ENCODE measurements around the gene SLC35B2.
A peak's percentile ranks its signal among the peaks of the same experiment; 100 is the strongest.

The SLC35B2 gene, protein sequence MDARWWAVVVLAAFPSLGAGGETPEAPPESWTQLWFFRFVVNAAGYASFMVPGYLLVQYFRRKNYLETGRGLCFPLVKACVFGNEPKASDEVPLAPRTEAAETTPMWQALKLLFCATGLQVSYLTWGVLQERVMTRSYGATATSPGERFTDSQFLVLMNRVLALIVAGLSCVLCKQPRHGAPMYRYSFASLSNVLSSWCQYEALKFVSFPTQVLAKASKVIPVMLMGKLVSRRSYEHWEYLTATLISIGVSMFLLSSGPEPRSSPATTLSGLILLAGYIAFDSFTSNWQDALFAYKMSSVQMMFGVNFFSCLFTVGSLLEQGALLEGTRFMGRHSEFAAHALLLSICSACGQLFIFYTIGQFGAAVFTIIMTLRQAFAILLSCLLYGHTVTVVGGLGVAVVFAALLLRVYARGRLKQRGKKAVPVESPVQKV

DNA sequence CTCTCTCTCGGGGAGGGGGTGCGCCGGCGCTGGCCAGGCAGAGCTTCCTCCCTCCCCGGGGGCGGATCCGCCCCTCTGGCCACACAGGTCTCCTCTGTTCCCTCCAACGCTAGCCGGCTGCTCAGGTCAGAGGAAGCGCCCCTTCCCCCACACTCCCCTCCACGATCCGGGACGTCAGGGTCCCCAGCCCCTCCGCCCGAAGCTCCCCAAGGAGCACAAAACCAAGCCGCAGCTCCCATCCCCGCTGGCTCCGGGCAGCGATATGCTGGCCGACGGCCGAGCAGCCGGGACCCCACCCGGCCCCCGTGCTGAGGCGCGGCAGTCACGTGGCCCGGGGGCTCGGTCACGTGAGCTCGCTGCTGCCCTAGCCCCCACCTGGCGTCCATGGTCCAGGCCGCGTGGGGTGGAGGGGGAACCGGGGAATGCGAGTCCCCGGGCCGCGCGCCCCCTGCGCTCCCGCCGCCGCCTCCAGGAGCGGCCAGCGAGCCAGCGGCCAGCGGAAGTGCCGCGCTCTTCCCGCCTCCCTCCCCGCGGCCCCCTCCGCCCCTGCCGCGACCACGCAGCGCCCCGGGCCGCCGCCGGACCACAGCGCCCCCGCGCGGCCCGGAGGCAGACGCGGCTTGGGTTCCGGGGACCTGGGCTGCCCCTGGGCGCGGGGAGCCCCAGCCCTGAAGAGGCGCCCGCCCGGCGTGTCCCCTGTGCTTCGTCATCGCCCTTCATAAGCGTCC, at the start of gene SLC35B2:
Gene SLC35B2, minus strand, starts transcription at position 504 of the 728 bp plus-strand sequence. Its CDS starts 118 bp downstream, at position 386.
- peak; percentile 45 to 95 (median 86) for DNase-seq

DNA sequence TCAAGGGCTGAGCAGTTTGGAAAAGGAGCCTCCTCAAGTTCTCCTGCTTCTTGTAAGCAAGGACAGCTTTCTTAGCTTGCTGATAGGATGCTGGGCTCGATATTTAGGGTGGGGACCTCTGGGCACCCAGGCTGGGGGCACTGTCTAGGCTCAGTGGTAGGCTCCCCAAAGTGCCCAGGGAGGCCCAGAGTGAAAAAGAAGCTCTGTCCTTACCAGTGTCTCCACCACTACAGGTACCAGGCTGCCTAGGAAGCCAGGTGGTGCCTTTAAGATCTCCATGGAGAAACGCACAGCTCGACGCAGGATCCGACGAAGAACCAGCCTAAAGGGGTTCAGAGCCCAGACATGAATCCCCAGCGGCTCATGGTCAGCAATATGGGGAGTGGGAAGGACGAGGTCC, 49.4 kb upstream of the SLC35B2 start:
- DNase-seq: no peak

DNA sequence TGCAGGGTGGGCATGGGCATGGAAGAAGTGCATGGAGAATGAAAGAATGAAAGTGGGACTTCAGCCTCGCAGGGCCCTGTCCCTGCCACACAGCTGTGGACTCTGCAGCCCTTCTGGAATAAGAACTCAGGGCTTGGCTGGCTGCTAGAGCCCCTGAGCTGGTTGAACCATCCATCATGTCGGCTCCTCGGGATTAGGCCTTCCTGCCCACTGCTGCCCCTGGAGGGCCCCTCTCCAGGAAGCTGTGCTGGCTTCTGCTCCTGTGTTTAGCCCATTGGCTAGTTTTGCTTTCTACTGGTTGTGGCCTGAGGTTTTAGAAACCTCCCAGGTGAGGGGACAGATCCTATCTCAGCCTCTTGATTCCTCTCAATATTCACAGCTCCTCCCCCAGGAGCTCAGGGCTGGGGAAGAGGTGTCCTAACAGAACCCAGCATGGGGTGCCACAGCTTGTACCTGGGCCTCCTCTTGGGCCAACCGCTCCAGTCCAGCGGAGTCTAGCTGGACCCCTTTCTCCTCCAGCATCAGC, 47.9 kb upstream of the SLC35B2 start:
- no peak for DNase-seq

DNA sequence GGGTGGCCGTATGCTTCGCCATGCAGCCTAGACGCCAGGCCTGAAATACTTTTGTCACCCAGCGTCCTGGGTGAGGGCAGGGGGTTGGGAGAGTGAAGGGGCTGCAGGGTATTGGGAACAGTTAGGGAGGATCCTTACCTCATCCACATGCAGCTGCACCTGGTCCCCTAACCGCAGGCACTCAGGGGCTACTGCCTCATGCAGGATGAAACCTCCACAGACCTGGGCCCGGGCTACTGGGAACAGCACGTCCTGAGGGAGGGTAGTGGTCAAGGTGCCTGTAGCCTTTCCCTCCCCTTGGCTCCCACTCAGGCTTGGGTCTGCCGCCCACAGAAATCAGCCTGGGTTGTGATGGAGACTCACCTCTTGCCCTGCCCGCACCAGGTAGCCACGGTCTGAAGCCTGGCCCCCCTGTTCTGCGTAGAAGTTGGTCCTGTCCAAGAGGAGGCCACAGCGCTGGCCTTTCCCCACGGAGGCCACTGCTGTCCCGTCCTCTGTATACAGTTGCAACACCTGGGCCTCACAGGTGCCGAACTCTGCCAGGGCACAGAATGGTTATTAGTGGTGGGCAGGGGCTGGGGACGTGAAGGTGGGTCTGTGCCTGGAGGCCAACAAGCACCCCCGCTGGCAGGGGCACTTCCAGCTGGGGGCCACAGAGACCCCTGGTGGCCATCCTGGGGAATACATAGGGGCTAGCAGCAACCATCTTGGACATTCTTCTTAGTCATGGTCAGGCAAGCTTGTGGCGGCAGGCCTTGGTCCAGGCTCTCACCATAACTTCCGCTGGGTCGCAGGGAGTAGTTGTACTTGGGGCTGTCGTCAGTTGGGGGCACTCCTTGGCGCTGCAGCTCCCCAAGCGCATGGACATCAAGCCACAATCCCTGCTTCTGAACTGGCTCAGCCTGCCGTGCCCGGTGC, 47.2 kb upstream of the SLC35B2 start:
- peak in 12 of 56 donors; percentile 8 to 34 (median 16) for DNase-seq

DNA sequence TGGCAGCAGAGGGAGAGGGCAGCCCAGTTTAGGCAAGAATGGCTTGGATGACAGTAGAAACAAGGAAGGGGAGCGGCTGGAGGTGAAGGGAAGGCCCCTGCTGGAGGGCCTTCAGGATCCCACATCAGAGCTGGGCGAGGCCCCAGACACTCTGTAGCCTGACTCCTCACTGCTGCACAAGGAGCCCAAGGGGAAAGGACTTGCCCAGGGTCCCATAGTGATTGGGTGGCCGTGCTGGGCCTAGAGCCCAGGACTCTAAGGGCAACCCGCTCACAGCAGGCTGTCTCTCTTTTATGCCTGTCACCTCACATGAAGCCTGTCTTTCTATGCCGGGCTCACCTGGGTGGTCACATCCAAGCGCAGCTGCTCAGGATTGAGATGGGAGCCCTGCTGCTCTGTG, 46.5 kb upstream of the SLC35B2 start:
- DNase-seq: no peak

DNA sequence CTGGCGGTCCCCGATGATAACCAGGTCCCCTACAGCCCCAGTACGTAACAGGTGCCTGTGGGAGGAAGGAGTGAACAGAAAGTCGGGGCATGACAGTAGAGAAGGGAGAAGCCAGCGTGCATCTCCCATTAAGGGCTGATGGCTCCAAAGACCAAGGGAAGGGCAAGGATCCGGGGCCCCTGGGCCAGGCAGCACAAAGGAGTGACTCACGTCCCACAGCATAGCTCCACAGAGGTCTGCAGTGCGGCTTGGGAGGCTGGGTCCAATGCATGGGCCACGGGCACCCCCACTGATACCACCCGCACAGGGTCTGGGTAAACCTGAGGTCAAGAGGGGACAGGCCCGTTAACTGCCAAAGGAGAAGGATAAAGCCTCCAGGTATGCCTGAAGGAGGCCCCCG, 45.5 kb upstream of the SLC35B2 start:
- no peak for DNase-seq

DNA sequence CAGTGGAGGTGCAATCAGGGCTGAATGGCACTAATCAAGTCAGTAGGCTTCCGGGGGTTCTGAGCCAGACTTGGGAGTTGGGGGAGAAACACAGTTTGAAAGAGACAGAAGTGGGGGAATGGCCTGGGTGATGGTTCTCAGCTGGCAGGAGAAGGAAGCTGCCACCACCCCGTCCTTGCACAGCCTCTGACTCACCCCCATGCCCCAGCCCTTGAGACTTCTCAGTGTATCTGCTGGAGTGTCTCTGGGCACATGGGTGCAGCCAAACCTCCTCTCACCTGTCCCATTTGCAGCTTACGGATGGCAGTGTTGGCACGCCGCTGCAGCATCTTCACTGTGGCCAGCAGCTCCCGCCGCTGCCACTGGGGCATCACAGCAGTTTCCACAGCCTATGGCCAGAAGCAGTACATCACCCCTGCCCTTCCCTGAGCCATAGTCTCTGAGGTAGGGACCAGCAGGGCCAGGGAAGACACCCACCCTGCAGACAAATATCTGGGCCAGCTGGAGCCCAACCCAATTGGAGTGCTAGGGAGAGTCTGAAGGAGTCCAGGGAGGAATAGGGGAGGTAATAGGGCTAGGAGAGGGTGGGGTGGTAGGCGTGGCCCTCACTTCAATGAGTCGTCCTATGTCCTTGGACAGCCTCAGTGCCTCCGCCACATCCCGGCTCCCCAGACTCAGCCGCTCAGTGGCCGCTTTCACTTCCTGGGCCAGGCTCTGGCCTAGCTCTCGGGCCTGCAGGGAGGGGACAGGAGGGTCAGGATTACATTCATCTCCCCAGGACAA, 44.6 kb upstream of the SLC35B2 start:
- no peak for DNase-seq

DNA sequence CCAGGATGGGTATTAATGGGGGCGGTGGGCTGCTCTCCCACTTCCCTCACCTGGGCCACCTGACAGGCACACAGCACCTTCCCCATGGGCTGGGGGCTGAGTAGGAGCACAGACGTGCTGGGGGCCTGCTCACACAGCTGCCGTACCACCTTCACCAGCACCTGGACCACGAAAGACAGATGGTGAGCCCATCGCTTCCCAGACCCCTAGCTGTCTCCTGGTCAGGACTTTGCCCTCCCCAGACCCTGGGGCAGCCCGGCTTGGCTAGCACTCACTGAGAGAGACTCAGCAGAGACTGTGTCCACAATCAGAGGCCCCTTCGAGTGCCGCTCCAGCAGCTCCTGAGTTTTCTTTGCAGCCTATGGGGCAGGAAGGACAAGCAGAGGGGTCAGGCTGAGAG, 43.8 kb upstream of the SLC35B2 start:
- no peak for DNase-seq

DNA sequence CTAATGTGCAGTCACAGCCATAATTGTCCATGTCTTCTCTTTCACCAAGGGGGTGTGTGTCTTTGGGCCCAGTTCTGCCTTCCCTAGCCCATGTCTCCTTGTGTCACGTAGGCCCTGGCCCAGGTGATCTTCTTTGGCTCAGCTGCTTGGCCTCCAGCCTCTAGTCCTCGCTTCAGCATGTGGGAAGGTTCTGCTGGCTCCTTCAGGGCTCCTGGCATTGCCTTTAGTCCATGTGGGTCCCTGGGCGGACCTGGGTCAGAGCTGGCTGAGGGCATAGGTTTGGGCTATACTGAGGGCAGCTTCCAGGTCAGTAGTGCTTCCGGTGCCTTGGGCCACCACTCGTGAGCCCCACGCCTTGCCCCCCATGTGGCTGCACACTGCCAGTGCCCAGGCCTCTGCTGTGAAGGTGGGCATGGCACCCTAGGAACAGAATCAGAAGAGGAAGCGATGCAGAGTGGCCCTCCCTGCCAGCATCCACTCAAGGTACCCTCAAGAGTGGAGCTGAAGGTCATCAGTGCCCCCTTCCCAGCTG, 43.0 kb upstream of the SLC35B2 start:
- DNase-seq: no peak

DNA sequence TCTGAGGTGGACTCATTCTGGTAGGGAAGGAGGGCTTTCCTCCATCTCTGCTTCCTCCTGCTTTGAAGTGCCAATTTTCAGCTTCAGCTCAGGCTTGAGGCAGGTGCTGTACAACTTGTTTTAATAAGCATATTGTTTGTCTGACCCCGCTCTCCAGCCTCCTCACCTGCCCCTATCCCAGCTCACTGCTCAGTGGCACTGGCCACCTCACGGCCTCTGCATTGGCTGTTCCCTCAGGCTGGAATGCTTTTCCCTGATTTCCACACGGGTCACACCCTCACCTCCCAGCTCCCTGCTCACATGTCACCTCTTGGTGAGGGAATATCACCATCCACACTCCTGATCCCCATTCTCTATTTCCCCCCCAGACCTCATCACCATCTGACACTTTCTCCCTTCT, 41.5 kb upstream of the SLC35B2 start:
- DNase-seq: no peak

DNA sequence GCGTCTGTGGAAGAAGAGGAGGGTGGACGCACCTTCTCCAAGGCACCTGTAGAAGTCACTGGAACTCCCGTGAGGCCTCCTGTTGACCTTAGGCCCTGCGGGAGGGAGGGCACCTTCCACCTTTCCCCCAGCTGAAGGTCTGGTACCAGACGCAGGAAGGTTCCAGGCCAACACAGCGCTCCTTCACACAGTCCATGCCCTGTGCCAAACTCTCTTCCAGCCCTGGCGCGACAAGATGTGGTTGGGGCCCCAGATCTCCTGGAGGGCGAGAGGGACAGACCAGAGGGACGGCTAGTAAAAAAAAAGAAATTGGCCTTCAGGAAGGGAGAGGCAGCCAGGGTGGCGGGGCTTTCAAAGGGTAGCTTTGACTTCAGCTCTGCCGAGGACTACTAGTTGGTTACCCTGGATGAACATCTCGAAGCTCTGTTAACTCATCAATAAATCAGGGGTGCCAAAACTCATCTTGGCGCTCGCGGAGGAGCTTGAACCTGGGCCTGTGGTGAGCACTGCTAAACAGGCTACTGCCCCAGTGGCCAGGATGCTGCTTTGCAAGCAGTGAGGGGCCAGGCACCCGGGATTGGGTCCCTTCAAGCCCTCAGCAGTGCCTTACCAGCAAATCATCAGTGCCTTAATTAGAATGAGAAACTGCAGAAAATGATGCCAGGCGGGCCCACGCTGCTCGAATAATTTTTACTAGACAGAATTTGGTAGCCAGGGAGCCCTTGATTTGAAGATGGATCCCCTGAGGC, 40.9 kb upstream of the SLC35B2 start:
- DNase-seq: peak in 3 of 56 donors; percentile 12 to 31 (median 18)

DNA sequence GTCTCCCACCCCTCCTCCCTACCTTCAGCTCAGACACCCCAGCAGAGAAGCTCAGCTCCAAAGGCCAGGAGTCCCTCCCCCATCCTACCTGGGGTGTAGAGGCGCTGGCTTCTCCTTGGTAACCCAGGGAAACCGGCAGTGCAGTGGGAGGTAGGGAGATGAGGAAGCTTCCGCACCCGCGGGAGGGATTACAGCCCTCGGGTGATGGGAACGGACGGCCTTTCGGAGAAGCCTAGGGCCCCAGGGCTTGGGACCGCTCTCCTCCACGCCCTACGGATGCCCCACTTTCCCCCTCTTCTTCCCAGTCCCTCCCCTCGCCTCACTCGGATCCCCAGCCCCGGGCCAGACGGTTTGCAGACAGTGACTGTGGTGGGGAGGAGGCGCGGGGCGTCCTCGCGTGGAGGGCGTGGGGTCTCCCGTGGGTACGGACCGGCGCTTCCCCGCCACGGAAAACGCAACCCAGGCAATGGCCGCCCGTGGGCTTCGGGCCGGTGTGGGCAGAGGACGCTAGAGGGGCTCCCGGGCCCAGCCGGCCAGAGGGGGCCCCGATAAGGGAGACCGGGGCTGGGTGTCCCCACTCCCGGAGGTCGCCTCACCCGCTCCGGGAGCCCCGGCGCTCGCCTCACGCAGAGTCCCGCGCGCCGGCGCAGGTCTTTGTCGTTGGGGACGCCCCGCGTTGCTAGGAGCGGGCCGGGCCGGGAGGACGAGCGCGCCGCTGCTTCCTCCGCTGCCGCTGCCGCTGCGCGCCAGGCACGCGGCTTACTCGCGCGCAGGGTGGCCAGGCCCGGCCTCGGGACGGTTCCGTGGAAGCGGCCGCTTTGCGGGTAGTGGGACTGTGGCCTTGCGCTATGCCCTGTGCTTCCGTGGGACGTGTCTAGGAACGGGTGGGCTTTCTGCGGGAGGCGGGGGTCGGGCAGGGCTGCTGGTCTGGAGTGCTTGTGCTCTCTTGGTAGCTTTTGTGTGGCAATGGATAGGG, 40.0 kb upstream of the SLC35B2 start:
- DNase-seq: peak in 25 of 56 donors; percentile 13 to 66 (median 39)

DNA sequence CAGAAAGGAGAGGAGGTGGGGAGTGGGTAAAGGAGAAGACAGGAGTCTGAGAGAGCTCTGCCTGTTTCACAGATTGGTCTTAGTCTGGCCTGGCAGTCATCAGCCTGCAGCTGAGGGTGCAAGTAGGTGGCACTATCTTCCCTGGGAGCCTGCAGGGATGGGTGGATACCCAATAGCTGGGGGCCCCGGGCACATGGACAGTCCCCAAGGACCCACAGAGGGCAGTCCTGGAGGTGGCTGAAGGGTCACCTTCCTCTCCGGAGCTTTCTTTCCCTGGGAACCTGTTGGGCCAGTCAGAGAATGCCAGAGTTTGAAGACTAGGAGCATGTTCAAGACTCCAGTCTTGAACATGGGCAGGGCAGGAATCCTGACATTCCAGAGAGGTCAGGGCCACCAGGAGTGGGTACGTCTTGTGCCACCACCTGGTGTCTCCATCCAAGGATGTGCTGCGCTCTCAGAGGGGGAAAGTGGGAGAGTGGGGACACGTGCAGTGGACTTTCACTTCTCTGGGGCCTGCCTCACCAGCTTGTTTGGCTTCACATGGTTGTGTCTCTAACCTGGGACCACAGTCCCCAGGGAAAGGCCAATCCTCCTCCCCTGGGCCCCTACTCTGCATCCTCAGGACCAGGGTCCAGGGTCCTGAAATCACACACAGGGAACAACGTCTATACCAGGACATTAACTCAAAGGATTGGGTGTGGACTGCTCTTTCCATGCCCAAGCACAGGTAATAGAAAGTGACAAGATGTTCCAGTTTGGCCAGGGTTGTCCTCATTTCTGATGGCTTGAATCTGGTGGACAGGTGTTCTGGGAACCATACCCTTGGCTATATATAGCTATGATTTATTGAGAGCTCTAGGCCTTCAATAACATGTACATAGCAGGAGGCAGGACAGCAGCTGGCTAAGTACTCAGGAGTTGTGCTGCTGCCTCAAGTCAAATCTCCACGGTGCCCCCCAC, 37.8 kb upstream of the SLC35B2 start:
- no peak for DNase-seq

DNA sequence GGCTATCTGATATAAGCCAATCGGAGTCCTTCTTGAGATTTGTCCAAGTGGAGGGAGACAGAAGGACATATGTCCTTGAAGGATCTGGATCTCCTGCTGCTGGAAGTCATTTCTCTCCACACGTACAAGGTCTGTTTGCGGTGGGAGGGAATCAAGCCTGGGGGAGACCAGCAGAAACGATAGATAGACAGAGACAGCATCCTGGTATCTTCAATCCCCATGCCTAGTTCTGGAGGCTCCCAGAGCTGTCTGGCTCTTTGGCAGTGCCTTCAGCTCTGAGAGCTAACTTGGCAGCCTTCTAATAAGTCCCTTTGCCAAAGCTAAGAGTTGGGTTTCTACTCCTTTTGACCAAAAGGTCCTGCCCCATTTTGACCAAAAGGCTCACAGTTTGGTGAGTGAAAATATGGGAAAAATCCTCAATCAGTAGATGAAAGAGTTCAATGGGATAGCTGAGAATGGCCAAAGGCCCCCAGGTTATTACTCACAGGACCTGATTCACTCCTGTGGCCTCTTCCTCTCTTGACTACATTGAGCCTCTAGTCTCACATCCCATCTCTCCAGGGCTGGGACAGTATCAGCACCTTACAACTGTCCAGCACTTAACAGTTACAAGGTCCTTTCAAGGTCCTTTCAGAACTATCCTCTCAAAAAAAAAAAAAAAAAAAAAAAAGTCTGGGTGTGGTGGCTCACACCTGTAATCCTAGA, 35.5 kb upstream of the SLC35B2 start:
- DNase-seq: no peak

DNA sequence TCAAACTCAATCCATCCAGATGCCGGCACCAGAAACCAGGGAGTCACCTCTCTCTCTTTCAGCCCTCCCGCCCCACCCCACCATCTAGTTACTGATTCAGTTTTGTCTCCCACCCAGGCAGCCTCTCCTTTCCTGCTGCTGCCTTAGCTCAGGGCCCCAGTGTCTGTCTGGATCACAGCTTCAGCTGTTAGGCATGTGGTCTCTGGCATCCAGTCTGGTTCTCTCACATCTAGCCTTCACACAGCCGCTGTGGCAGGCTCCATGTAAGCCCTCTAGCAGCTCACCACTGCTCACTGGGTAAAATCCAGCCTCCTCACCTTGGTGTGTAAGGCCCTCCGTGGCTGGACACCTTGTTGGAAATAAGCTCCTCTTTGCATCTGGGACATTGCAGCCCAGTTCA, 34.5 kb upstream of the SLC35B2 start:
- DNase-seq: no peak

DNA sequence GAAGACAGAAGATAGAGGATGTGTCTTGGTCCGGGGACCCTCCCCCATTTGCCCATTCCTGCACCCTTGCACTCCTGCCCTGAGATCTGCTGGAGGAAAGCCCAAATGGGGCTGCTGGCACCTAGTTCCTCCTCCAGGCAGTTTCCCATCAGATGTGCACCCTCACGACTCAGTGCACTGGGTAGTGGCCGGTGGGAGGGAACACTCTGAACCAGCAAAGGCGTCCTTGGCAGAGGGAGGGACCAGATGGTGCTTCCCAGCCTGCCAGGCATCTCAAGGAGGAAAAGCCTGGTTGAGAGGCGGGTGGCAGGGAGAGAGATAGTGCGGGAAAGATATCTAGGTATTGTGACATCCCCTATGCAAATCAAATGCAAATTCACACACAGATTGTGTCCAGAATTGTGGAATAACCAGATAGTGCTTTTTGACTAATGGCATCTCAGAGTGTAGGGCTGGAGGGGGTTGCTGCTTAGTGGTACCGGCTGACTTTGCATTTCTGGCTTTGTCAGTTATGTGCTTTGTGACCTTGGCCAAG, 32.5 kb upstream of the SLC35B2 start:
- DNase-seq: peak in 29 of 56 donors; percentile 9 to 77 (median 46)

Data from amygdala (tissue), 56 donors.